Amniotic epithelial cell (primary cell): ENCODE measurements around the gene PRDM5.

Experiments
- DNase-seq: peaks from one replicate; pipeline ENCODE4 v3.0.0-alpha.2; 2010; ENCODE audit warnings: low read depth

Gene PRDM5

GRCh38 chr4:120819805-120820437 lies 102.6 kb downstream of the PRDM5 start:
- DNase-seq: no peak

GRCh38 chr4:120816296-120816965 lies 106.1 kb downstream of the PRDM5 start:
- DNase-seq: no peak

GRCh38 chr4:120815361-120815760 lies 107.2 kb downstream of the PRDM5 start:
- DNase-seq: no peak

GRCh38 chr4:120814886-120815285 lies 107.6 kb downstream of the PRDM5 start:
- no peak for DNase-seq

GRCh38 chr4:120812216-120812615 lies 110.3 kb downstream of the PRDM5 start:
- no peak for DNase-seq

GRCh38 chr4:120809518-120809917 lies 113.0 kb downstream of the PRDM5 start:
- peak; percentile 10 for DNase-seq

GRCh38 chr4:120808475-120809141 lies 113.9 kb downstream of the PRDM5 start:
- no peak for DNase-seq

- DNase-seq: peak; percentile 90
These were observed 121.3 kb downstream of the PRDM5 start for GRCh38 chr4:120801137-120801758.

- DNase-seq: no peak
These were observed 124.0 kb downstream of the PRDM5 start for GRCh38 chr4:120798570-120798969.

GRCh38 chr4:120796271-120796670 lies 126.3 kb downstream of the PRDM5 start:
- no peak for DNase-seq

- DNase-seq: no peak
These were observed 137.3 kb downstream of the PRDM5 start for GRCh38 chr4:120785202-120785601.

GRCh38 chr4:120777459-120777858 lies 145.1 kb downstream of the PRDM5 start:
- DNase-seq: no peak

GRCh38 chr4:120775431-120775830 lies 147.1 kb downstream of the PRDM5 start:
- DNase-seq: no peak

- peak; percentile 23 for DNase-seq
These were observed 148.9 kb downstream of the PRDM5 start for GRCh38 chr4:120773641-120774040.

- no peak for DNase-seq
These were observed 150.6 kb downstream of the PRDM5 start for GRCh38 chr4:120771907-120772306.

- no peak for DNase-seq
These were observed 151.6 kb downstream of the PRDM5 start for GRCh38 chr4:120770897-120771296.

- DNase-seq: peak; percentile 87
These were observed 153.3 kb downstream of the PRDM5 start for GRCh38 chr4:120769227-120769626.

- peak; percentile 16 for DNase-seq
These were observed 157.3 kb downstream of the PRDM5 start for GRCh38 chr4:120765260-120765680.

GRCh38 chr4:120763650-120764049 lies 158.9 kb downstream of the PRDM5 start:
- no peak for DNase-seq

- no peak for DNase-seq
These were observed 161.5 kb downstream of the PRDM5 start for GRCh38 chr4:120761070-120761469.

GRCh38 chr4:120760047-120760446 lies 162.5 kb downstream of the PRDM5 start:
- peak; percentile 66 for DNase-seq

- DNase-seq: no peak
These were observed 166.7 kb downstream of the PRDM5 start for GRCh38 chr4:120755864-120756263.

GRCh38 chr4:120754590-120754989 lies 167.9 kb downstream of the PRDM5 start:
- no peak for DNase-seq
